ENCODE data around the gene ZFAND3. TPM values are rescaled to one million over a fixed set of nuclear protein-coding genes. Genes with fewer than 3 reads are reported as not detected.

ZFAND3 gene
- polyA plus RNA-seq, 4 donors = 35.9 to 80.4 (median 40.9) TPM

DNA sequence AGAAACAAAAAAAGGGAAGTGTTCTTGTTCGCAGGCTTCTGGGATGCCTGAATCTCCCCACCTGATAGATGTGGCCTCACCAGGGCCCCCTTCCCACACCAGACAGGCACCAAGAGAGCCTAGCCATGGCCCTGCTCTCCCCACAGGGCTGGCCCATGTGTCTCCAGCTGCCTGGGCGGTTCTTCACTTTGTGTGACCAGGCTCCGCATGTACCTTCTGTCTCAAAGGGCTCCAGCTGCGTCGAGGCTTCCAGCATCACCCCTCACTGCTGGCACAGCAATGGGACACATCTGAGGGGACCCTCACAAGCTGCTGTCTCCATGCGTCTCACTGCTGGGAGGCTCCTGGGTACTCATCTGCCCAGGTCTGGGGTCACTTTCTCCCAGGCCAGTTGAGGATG lies 362.9 kb downstream of the ZFAND3 start:
- Histone ChIP-seq H3K27me3 (ENCODE audit: control insufficient read depth in 3 of 3, insufficient read depth in 3 of 3, low read length in 3 of 3) (no peaks in the 10 kb centered on the region), H3K9me3 (ENCODE audit: control insufficient read depth in 2 of 2, insufficient read depth in 1 of 2, low read depth in 1 of 2, low read length in 1 of 2) (no peaks in the 10 kb centered on the region), H3K4me1 (ENCODE audit: control insufficient read depth in 3 of 3, insufficient read depth in 2 of 3, low read depth in 1 of 3, low read length in 2 of 3) (peaks cover 0 to 5% (median 0%) of the 10 kb centered on the region in 3 donors), H3K4me3 (ENCODE audit: low read depth in 1 of 3, low read length in 3 of 3) (no peak overlapping the region), H3K36me3 (ENCODE audit: control insufficient read depth in 3 of 3, insufficient read depth in 2 of 3, low read depth in 1 of 3, low read length in 3 of 3) (peaks cover 0 to 21% (median 0%) of the 10 kb centered on the region in 3 donors), H3K27ac (ENCODE audit: low read depth in 1 of 3, low read length in 2 of 3) (no peak overlapping the region)
- FAIRE-seq (no peak), DNase-seq (no peak)
- 89 to 99% (median 91%) methylated on average over 6 of the region's 6 CpGs for WGBS, 3 donors

DNA sequence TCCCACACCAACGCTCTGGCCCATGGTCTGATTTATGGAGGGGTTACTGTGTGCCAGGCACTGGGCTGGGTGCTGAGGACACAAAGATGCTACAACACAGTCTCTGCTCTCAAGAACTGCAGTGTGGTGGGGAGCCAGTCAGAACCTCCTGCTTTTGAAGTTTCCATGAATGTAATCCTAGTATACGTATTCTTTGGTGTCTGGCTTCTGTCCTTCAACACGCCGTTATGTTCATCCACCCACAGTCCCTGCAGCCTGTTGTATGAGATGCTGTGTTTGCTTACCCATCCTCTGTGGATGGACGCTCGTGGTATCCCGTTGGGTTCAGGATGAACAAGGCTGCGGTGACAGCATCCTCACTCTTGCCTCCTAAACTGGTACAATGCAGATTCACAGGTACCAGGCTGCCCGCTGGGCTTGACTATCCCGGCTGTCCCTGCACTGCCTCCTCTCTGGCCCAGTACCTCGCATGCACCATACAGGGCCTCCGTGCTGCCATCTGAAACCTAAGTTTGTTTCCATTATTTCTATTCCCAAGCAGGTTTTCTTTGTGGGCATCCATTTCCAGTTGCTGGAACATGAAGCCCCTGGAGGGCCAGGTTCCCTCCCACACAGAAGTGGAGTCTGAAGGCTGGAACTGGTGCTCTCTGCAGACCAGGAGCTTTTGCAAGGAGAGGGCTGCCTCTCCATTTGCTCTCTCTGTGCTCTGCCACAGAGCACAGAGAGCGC lies 364.5 kb downstream of the ZFAND3 start:
- FAIRE-seq = no peak
- WGBS, 3 donors = 85 to 95% (median 92%) methylated on average over 13 of the region's 13 CpGs

DNA sequence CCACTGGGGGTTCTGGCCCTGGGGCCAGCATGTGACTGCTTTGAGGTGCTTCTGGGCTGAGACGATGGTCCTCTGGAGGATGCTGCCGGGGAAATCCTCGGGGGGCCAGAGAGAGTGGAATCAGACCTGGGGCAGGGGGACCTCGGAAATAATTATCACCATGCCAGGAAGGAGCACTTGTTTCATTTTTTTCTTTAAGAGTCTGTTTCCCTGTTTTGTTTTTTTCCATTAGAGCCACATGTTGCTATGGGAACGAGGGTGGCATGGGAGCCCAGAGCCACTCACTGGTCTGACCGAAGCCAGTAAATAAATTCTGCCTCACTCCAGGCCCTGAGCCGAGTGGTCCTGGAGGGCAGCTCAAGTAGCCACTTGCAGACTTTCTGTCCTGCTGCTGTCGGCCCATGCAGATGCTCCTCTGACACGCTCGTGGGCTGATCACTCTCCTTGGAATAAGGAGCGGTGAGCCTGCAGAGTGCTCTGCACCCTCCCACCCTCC lies 365.1 kb downstream of the ZFAND3 start:
- Histone ChIP-seq H3K27me3 (ENCODE audit: control insufficient read depth in 3 of 3, insufficient read depth in 3 of 3, low read length in 3 of 3) (no peaks in the 10 kb centered on the region), H3K4me3 (ENCODE audit: low read depth in 1 of 3, low read length in 3 of 3) (no peak overlapping the region), H3K36me3 (ENCODE audit: control insufficient read depth in 3 of 3, insufficient read depth in 2 of 3, low read depth in 1 of 3, low read length in 3 of 3) (peaks cover 0 to 23% (median 0%) of the 10 kb centered on the region in 3 donors), H3K9me3 (ENCODE audit: control insufficient read depth in 2 of 2, insufficient read depth in 1 of 2, low read depth in 1 of 2, low read length in 1 of 2) (no peaks in the 10 kb centered on the region), H3K27ac (ENCODE audit: low read depth in 1 of 3, low read length in 2 of 3) (no peak overlapping the region), H3K4me1 (ENCODE audit: control insufficient read depth in 3 of 3, insufficient read depth in 2 of 3, low read depth in 1 of 3, low read length in 2 of 3) (no peaks in the 10 kb centered on the region)
- WGBS, 3 donors = 85 to 93% (median 85%) methylated on average over 11 of the region's 11 CpGs
- DNase-seq (no peak), FAIRE-seq (no peak)

More for the DNA sequence above, 364.5 kb downstream of the ZFAND3 start:
- H3K4me1 ChIP-seq (ENCODE audit: control insufficient read depth in 3 of 3, insufficient read depth in 2 of 3, low read depth in 1 of 3, low read length in 2 of 3) = no peaks in the 10 kb centered on the region
- H3K9me3 ChIP-seq (ENCODE audit: control insufficient read depth in 2 of 2, insufficient read depth in 1 of 2, low read depth in 1 of 2, low read length in 1 of 2) = no peaks in the 10 kb centered on the region
- DNase-seq = no peak
- no peaks in the 10 kb centered on the region for H3K27me3 ChIP-seq (ENCODE audit: control insufficient read depth in 3 of 3, insufficient read depth in 3 of 3, low read length in 3 of 3)
- H3K36me3 ChIP-seq (ENCODE audit: control insufficient read depth in 3 of 3, insufficient read depth in 2 of 3, low read depth in 1 of 3, low read length in 3 of 3) = peaks cover 0 to 21% (median 0%) of the 10 kb centered on the region in 3 donors
- H3K27ac ChIP-seq (ENCODE audit: low read depth in 1 of 3, low read length in 2 of 3) = no peak overlapping the region
- H3K4me3 ChIP-seq (ENCODE audit: low read depth in 1 of 3, low read length in 3 of 3) = no peak overlapping the region

DNA sequence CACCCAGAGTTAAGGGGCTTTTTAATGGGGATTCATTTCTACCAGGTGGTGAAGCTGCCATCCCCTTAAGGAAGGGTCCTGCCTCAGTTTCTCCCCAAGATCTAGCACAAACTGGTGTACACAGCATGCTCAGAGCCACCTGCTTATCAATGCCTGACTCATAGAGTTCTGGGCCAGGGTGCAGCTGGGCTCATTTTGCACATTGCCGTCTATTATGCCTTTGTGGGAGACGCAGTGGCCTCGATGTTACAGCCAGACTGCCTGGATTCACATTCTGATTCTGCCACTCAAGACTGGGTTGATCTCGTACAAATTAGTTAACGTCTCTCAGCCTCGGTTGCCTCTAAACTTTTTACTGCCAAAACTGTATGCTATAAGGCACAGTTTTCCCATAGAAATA lies 365.7 kb downstream of the ZFAND3 start:
- Histone ChIP-seq H3K4me1 (ENCODE audit: control insufficient read depth in 3 of 3, insufficient read depth in 2 of 3, low read depth in 1 of 3, low read length in 2 of 3) (no peaks in the 10 kb centered on the region), H3K36me3 (ENCODE audit: control insufficient read depth in 3 of 3, insufficient read depth in 2 of 3, low read depth in 1 of 3, low read length in 3 of 3) (peaks cover 0 to 23% (median 0%) of the 10 kb centered on the region in 3 donors), H3K4me3 (ENCODE audit: low read depth in 1 of 3, low read length in 3 of 3) (no peak overlapping the region), H3K9me3 (ENCODE audit: control insufficient read depth in 2 of 2, insufficient read depth in 1 of 2, low read depth in 1 of 2, low read length in 1 of 2) (no peaks in the 10 kb centered on the region), H3K27ac (ENCODE audit: low read depth in 1 of 3, low read length in 2 of 3) (no peak overlapping the region), H3K27me3 (ENCODE audit: control insufficient read depth in 3 of 3, insufficient read depth in 3 of 3, low read length in 3 of 3) (no peaks in the 10 kb centered on the region)
- FAIRE-seq (no peak), DNase-seq (no peak)
- WGBS, 3 donors = 93 to 97% (median 94%) methylated on average over 6 of the region's 6 CpGs

DNA sequence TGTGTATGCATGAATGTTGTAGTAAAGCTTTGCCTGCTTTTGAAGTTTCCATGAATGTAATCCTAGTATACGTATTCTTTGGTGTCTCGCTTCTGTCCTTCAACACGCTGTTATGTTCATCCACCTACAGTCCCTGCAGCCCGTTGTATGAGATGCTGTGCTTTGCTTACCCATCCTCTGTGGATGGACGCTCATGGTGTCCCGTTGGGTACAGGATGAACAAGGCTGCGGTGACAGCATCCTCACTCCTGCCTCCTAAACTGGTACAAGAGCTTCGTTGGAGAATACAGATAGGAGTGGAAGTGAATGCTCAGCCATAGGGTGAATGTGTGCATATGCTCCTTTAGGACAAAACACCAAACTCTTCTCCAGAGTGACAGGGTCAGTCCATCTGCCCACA lies 366.2 kb downstream of the ZFAND3 start:
- Histone ChIP-seq H3K9me3 (ENCODE audit: control insufficient read depth in 2 of 2, insufficient read depth in 1 of 2, low read depth in 1 of 2, low read length in 1 of 2) (no peaks in the 10 kb centered on the region), H3K36me3 (ENCODE audit: control insufficient read depth in 3 of 3, insufficient read depth in 2 of 3, low read depth in 1 of 3, low read length in 3 of 3) (peaks cover 0 to 21% (median 0%) of the 10 kb centered on the region in 3 donors), H3K4me3 (ENCODE audit: low read depth in 1 of 3, low read length in 3 of 3) (no peak overlapping the region), H3K27me3 (ENCODE audit: control insufficient read depth in 3 of 3, insufficient read depth in 3 of 3, low read length in 3 of 3) (no peaks in the 10 kb centered on the region), H3K4me1 (ENCODE audit: control insufficient read depth in 3 of 3, insufficient read depth in 2 of 3, low read depth in 1 of 3, low read length in 2 of 3) (no peaks in the 10 kb centered on the region), H3K27ac (ENCODE audit: low read depth in 1 of 3, low read length in 2 of 3) (no peak overlapping the region)
- DNase-seq (no peak), FAIRE-seq (no peak)
- WGBS, 3 donors = 93 to 96% (median 95%) methylated on average over 8 of the region's 8 CpGs

DNA sequence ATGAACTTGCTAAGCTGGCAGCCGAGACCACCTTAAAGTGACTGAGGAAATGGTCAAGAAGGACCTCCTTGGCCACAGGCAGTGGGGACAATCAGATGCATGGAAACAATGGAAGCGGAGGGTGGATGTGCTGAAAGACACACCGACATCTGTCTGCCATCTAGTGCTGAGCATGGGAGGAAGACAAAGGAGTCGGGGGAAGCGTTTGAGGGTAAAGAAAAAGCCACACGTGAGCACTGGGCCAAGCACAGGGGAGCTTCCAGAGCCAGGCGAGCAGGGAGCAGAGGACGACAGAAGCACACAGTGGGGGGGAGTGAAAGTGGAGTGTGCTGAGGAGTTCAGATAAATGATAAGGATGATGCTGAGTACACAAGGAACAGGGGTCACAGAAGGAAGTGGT lies 367.8 kb downstream of the ZFAND3 start:
- WGBS, 3 donors = 79 to 85% (median 84%) methylated on average over 8 of the region's 8 CpGs
- Histone ChIP-seq H3K36me3 (ENCODE audit: control insufficient read depth in 3 of 3, insufficient read depth in 2 of 3, low read depth in 1 of 3, low read length in 3 of 3) (peaks cover 0 to 29% (median 0%) of the 10 kb centered on the region in 3 donors), H3K27ac (ENCODE audit: low read depth in 1 of 3, low read length in 2 of 3) (no peak overlapping the region), H3K9me3 (ENCODE audit: control insufficient read depth in 2 of 2, insufficient read depth in 1 of 2, low read depth in 1 of 2, low read length in 1 of 2) (no peaks in the 10 kb centered on the region), H3K4me3 (ENCODE audit: low read depth in 1 of 3, low read length in 3 of 3) (no peak overlapping the region), H3K4me1 (ENCODE audit: control insufficient read depth in 3 of 3, insufficient read depth in 2 of 3, low read depth in 1 of 3, low read length in 2 of 3) (no peaks in the 10 kb centered on the region), H3K27me3 (ENCODE audit: control insufficient read depth in 3 of 3, insufficient read depth in 3 of 3, low read length in 3 of 3) (no peaks in the 10 kb centered on the region)
- FAIRE-seq = no peak
- no peak for DNase-seq

DNA sequence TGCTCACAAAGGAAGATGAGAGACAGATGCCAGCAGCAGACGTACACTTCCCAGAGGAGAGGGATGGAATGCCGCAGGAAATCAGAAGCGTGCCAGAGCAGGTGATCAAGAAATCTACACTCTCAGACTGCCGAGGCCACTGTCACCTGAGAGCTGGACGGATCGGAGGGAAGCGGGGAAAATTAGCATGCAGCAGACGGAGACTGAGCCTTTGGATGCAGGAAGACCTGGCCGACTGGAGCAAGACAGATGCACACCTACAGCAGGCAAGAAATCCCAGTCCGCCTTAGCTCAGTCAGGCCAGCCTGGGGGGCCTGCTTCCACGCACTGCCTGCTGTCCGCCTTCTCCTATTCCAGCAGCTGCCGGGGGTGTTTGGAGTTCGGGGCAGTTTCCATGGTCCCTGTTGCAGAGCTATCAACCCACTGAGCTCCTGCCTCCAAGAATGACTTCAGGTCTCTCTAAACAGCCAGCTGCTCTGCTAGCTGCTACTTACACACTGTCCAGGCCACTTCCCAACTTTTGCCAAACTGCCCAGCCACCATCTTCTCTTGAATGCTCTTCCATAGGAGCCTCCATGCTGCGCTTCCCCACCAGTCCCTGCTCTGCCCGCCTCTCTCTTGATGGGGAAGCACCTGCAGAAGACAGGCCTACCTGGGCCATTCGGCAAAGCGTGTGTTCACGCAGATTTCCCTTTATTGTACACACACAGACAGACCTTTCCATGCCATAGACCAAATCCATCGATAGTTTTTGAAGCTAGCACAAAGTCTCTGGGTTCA lies 368.5 kb downstream of the ZFAND3 start:
- 94 to 97% (median 96%) methylated on average over 20 of the region's 20 CpGs for WGBS, 3 donors
- FAIRE-seq = no peak
- H3K36me3 ChIP-seq (ENCODE audit: control insufficient read depth in 3 of 3, insufficient read depth in 2 of 3, low read depth in 1 of 3, low read length in 3 of 3) = peaks cover 0 to 26% (median 0%) of the 10 kb centered on the region in 3 donors
- no peaks in the 10 kb centered on the region for H3K9me3 ChIP-seq (ENCODE audit: control insufficient read depth in 2 of 2, insufficient read depth in 1 of 2, low read depth in 1 of 2, low read length in 1 of 2)
- no peaks in the 10 kb centered on the region for H3K4me1 ChIP-seq (ENCODE audit: control insufficient read depth in 3 of 3, insufficient read depth in 2 of 3, low read depth in 1 of 3, low read length in 2 of 3)
- H3K4me3 ChIP-seq (ENCODE audit: low read depth in 1 of 3, low read length in 3 of 3) = no peak overlapping the region
- no peak overlapping the region for H3K27ac ChIP-seq (ENCODE audit: low read depth in 1 of 3, low read length in 2 of 3)
- H3K27me3 ChIP-seq (ENCODE audit: control insufficient read depth in 3 of 3, insufficient read depth in 3 of 3, low read length in 3 of 3) = no peaks in the 10 kb centered on the region
- DNase-seq = no peak

DNA sequence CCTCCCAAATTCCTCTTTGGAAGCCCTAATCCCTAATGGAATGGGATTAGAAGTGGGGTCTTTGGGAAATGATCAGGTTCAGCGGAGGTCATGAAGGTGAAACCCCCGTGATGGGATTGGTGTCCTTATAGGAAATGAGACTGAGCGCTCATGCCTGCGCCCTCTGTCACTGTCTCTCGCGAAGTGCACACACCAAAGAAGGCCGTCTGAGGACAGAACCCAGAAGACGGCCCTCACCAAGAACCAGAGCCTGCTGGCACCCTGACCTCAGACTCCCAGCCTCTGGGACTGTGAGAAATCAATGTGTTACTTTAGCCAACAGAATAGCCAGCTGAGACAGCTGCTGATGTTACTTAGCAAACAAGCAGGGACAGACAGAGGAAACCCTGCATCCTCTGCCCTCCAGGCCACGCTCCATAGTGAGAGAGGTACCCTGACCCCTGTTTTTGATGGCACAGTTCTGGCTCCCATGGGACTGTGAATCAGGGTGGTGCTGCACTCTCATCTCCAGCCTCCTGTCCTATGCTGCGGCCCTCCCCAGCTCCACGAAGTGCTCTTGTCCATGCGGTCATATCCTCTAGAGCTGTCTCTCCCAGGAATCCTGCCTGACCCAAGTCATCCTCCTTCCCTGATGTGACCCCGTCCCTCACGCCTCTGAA lies 369.3 kb downstream of the ZFAND3 start:
- DNase-seq = no peak
- Histone ChIP-seq H3K27ac (ENCODE audit: low read depth in 1 of 3, low read length in 2 of 3) (no peak overlapping the region), H3K4me1 (ENCODE audit: control insufficient read depth in 3 of 3, insufficient read depth in 2 of 3, low read depth in 1 of 3, low read length in 2 of 3) (no peaks in the 10 kb centered on the region), H3K9me3 (ENCODE audit: control insufficient read depth in 2 of 2, insufficient read depth in 1 of 2, low read depth in 1 of 2, low read length in 1 of 2) (no peaks in the 10 kb centered on the region), H3K27me3 (ENCODE audit: control insufficient read depth in 3 of 3, insufficient read depth in 3 of 3, low read length in 3 of 3) (no peaks in the 10 kb centered on the region), H3K36me3 (ENCODE audit: control insufficient read depth in 3 of 3, insufficient read depth in 2 of 3, low read depth in 1 of 3, low read length in 3 of 3) (peaks cover 0 to 28% (median 0%) of the 10 kb centered on the region in 3 donors), H3K4me3 (ENCODE audit: low read depth in 1 of 3, low read length in 3 of 3) (no peak overlapping the region)
- 96 to 97% (median 97%) methylated on average over 14 of the region's 14 CpGs for WGBS, 3 donors
- FAIRE-seq = no peak
